HEK293T (cell line): ENCODE data around the gene SEMA3E.

Experiments
- CTCF ChIA-PET: fragments of 350-600 bp; formaldehyde crosslinking; extraction: SDS; loops from one replicate; lab custom pipeline; 2021; ENCODE audit warnings: antibody characterized with exemption, inconsistent platforms; lab: Yijun Ruan, JAX
- POLR2A ChIA-PET: fragments of 350-600 bp; formaldehyde crosslinking; extraction: SDS; loops from one replicate; lab custom pipeline; 2020; ENCODE audit warnings: antibody characterized with exemption, inconsistent platforms; lab: Yijun Ruan, JAX
- DNase-seq: peaks from one replicate; pipeline ENCODE4 v3.0.0; 2012; ENCODE audit warnings: mixed read lengths; ENCODE audit errors: extremely low spot score
- ARNT ChIP-seq: fragments of 450-650 bp; IDR thresholded peaks from 2 replicates; pipeline ENCODE4 v1.6.1; 2017; ENCODE audit warnings: mild to moderate bottlenecking
- BHLHE40 ChIP-seq: fragments of 450-650 bp; IDR thresholded peaks from 2 replicates; pipeline ENCODE4 v1.6.1; 2016; ENCODE audit warnings: mild to moderate bottlenecking, moderate library complexity, borderline replicate concordance
- CTBP1 ChIP-seq: fragments of 450-650 bp; IDR thresholded peaks from 2 replicates; pipeline ENCODE4 v1.6.1; 2016; ENCODE audit warnings: borderline replicate concordance
- ELF4 ChIP-seq: fragments of 450-650 bp; IDR thresholded peaks from 2 replicates; pipeline ENCODE4 v1.6.1; 2017; ENCODE audit warnings: antibody characterized with exemption
- FOXA1 ChIP-seq: fragments of 450-650 bp; IDR thresholded peaks from 2 replicates; pipeline ENCODE4 v1.6.1; 2016; ENCODE audit warnings: mild to moderate bottlenecking
- FOXK2 ChIP-seq: fragments of 450-650 bp; IDR thresholded peaks from 2 replicates; pipeline ENCODE4 v1.6.1; 2016; ENCODE audit warnings: mild to moderate bottlenecking
- FOXM1 ChIP-seq: fragments of 450-650 bp; IDR thresholded peaks from 2 replicates; pipeline ENCODE4 v1.6.1; 2017; ENCODE audit warnings: mild to moderate bottlenecking, borderline replicate concordance
- HDGF ChIP-seq: fragments of 450-650 bp; IDR thresholded peaks from 2 replicates; pipeline ENCODE4 v1.6.1; 2017; ENCODE audit warnings: antibody characterized with exemption, borderline replicate concordance
- L3MBTL2 ChIP-seq: fragments of 450-650 bp; conservative IDR thresholded peaks from 2 replicates; pipeline ENCODE4 v1.6.1; 2016; ENCODE audit warnings: mild to moderate bottlenecking
- LEF1 ChIP-seq: fragments of 450-650 bp; IDR thresholded peaks from 2 replicates; pipeline ENCODE4 v1.6.1; 2017; ENCODE audit warnings: mild to moderate bottlenecking, borderline replicate concordance
- NFRKB ChIP-seq: fragments of 450-650 bp; IDR thresholded peaks from 2 replicates; pipeline ENCODE4 v1.6.1; 2016; ENCODE audit warnings: mild to moderate bottlenecking, moderate library complexity
- SP1 ChIP-seq: fragments of 450-650 bp; IDR thresholded peaks from 2 replicates; pipeline ENCODE4 v1.6.1; 2017
- SUZ12 ChIP-seq: fragments of 450-650 bp; IDR thresholded peaks from 2 replicates; pipeline ENCODE4 v1.6.1; 2016; ENCODE audit warnings: mild to moderate bottlenecking
- TARDBP ChIP-seq: fragments of 450-650 bp; IDR thresholded peaks from 2 replicates; pipeline ENCODE4 v1.6.1; 2016
- ZNF384 ChIP-seq: fragments of 450-650 bp; IDR thresholded peaks from 2 replicates; pipeline ENCODE4 v1.6.1; 2016
- TF ChIP-seq, protein P1 (sequence below): fragments of 450-650 bp; IDR thresholded peaks from 2 replicates; pipeline ENCODE4 v1.6.1; 2016

SEMA3E gene

DNA sequence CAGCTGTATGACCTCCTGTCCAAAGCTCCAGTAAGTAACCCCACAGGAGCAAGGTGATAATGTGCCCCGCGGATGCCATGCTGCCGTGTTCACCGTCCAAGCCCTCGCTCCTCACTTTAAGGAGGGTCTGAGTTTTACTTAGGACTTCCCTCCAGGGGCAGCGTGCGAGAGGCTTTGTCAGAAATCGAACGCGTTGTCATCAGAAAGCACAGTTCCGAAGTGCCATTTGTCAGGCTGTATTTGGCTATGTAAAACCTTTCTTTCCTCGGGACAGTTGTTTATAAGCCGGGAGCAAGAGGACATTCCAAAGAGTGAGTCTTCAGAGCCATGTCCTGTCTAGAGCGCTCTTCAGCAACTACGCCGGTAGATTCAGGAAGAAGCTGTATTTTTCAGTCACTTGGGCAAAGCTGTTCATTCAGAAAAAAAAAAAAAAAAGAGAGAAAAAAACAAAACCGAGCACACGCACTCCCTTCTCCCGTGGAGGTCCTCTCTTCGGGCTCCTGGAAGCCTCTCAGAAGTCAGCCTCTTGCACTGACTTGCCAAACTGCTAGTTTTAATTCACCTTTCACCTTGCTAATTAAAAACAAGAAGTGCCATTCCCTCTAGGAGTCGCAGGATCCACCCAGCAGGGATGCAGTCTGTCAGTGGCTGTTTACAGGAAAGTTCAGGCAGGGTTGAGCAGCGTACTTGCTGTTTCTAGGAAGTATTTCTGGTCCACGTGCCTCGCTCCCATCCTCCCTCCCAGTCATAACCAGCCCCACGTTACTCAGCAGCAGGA is at the start of gene SEMA3E:
Gene SEMA3E (minus strand): TSS at position 676 of the 778 bp plus-strand sequence.
- ChIA-PET CTCF (no interaction called here), POLR2A (interaction anchor here (0.7 kb wide), 1 partner anchor 31 kb away, joined by 3 read pairs; no protein-coding TSS in a partner anchor)
- DNase-seq = peak; percentile 60
- TF ChIP-seq ZNF384 (peak; percentile 94), L3MBTL2 (peak; percentile 58), HDGF (no peak)

DNA sequence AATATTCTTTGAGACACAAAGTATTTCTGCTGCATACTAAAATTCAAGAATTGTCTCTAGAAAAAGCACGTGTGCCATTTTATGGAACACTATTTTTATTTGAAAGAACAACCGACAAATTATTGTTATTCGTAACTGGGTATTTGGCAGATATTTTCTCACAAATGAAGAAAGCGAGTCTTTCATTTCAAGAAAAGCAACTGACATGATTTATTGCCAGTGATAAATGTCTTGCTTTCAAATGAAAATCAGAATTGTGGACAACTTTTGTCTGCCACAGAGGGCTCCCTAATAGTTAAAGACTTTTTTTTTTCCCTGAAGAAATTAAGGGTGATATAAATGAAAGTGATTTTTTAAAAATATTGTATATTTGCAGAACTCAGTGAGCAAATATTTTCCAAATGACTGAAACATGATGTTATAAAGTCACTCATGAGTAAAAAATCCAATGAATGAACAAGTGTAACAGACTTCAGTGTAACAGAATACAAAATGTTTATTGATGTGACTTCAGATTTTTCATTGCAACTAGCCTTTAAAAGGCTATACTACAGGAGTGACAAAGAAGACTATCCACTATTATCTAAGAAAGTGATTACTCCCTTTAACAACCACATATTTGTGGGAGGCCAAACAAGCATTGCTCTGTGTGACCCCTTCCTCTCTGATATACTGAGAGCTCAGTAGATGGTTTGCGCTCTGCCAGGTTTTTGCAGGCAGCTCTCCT is 49.0 kb upstream of the SEMA3E start:
- ChIA-PET CTCF (no interaction called here), POLR2A (no interaction called here)
- no peak for DNase-seq
- TF ChIP-seq SP1 = no peak
- no peak for TF ChIP-seq HDGF
- TF ChIP-seq, protein P1, sequence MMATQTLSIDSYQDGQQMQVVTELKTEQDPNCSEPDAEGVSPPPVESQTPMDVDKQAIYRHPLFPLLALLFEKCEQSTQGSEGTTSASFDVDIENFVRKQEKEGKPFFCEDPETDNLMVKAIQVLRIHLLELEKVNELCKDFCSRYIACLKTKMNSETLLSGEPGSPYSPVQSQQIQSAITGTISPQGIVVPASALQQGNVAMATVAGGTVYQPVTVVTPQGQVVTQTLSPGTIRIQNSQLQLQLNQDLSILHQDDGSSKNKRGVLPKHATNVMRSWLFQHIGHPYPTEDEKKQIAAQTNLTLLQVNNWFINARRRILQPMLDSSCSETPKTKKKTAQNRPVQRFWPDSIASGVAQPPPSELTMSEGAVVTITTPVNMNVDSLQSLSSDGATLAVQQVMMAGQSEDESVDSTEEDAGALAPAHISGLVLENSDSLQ = peak; percentile 63
- TF ChIP-seq TARDBP = no peak

DNA sequence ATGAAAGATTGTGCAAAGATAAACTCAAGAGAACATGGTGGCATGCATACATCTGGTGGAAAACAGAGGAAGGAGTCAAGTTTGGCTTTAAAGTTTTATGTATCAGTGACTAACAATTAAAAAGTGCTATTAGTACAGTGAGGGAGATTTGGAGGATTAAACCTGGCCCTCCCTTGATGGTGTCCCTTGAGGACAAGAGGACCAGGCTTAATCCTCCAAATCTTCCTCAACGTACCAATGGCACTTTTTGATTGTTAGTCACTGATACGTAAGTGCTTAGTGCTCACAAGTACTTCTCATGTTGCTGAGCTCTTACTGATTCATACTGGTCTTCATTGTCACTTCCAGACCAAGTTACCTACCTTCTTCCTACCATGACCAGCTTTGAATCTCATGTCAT is 47.2 kb upstream of the SEMA3E start:
- ChIA-PET CTCF (no interaction called here), POLR2A (no interaction called here)
- TF ChIP-seq FOXK2 (no peak), FOXA1 (no peak), BHLHE40 (no peak), SP1 (no peak), HDGF (no peak)
- TF ChIP-seq, protein P1 = no peak
- no peak for DNase-seq

DNA sequence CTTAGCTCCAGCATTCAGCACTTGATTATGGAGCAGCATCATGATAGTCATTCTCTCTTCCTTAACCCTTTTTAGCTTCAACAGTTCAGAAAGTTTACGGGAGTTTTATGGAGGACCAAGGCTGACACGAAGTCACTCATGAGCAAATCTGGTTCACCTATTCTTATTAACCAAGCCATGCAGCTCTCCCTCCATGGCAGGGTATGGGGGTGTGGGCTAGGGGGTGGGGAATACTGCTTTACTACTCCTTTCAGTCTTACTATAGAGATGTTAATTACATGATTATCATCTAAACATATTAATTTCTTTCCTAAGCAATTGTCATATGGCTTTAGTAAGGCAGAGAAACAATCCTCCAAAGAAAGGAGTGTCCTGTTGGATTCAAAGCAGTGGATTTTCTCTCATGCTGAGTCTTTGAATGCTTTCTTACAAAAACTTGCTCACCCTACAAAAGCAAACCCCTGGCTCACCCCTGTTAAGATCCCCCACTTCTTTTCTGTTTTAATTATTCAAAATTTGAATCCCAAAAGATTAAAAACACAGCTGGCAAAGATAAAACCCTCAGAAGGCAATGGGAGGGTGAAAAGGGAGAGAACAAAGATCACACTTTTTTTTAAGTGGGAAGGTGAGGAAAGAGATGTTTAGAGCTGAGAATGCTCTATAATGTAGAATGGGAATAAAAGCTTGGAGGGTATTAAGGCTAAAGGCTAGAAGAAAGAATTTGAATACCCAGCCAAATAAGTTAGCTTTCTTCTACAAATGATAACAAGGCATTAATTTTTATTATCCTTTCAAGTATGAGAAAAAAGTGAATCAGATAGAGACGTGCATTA is 46.4 kb upstream of the SEMA3E start:
- ChIA-PET CTCF (no interaction called here), POLR2A (no interaction called here)
- DNase-seq = no peak
- TF ChIP-seq SP1 (no peak), CTBP1 (no peak), SUZ12 (no peak), BHLHE40 (no peak), FOXA1 (no peak), ARNT (no peak), FOXK2 (no peak), FOXM1 (no peak), NFRKB (no peak)

DNA sequence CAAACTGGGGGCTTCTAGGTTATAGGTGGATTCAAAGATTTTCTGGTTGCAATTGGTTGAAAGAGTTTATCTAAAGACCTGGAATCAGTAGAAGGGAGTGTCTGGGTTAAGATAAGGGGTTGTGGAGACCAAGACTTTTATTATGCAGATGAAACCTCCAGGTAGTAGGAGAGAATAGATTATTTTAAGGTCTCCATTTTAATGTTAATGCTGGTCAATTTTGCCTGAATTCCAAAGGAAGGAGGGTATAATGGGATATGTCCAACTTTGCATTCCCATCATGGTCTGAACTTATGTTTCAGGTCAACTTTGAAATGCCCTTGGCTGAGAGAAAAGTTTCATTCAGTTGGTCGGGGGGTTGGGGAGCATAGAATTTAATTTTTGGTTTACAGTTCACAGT is 44.3 kb upstream of the SEMA3E start:
- ChIA-PET POLR2A (no interaction called here), CTCF (no interaction called here)
- DNase-seq = no peak
- no peak for TF ChIP-seq BHLHE40
- TF ChIP-seq FOXM1 = no peak
- no peak for TF ChIP-seq FOXA1
- no peak for TF ChIP-seq SUZ12
- TF ChIP-seq L3MBTL2 = no peak
- no peak for TF ChIP-seq ZNF384
- no peak for TF ChIP-seq HDGF
- TF ChIP-seq NFRKB = no peak
- no peak for TF ChIP-seq CTBP1
- TF ChIP-seq SP1 = no peak
- TF ChIP-seq, protein P1 = no peak

DNA sequence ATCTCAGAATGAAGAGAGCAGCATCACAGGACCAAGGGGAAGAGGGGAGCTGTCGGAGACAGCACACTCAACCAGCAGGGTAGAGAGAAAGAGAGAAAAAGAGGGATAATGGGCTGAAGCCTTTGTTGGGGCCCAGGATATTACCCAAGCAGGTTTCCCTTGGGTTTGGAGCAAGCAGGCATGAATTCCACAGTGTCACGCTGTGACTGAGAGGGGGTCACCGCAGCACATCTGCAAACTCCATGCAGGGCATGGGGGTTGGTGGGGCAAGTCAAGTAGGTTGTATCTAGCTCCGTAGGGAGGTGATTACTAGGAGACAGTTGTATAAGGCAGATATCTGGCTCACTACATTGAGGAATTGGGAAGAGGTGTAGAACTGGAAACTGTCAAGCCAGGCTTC is 42.2 kb upstream of the SEMA3E start:
- TF ChIP-seq SUZ12 (no peak), CTBP1 (no peak), ELF4 (no peak), NFRKB (no peak), ARNT (no peak), LEF1 (no peak)
- TF ChIP-seq, protein P1 = no peak

More for the DNA sequence above, 42.2 kb upstream of the SEMA3E start:
- CTCF ChIA-PET = no interaction called here
- POLR2A ChIA-PET = no interaction called here
- no peak for DNase-seq
